HG02642 (cell line): ENCODE data around the gene PTPN1.

Experiments used
- ATAC-seq: cut with Tn5 transposase; IDR thresholded peaks from one replicate; pipeline ENCODE4 v1.9.1; 2021; ENCODE audit warnings: mild to moderate bottlenecking; ENCODE audit not compliant: unreplicated experiment, poor library complexity

The PTPN1 gene

DNA sequence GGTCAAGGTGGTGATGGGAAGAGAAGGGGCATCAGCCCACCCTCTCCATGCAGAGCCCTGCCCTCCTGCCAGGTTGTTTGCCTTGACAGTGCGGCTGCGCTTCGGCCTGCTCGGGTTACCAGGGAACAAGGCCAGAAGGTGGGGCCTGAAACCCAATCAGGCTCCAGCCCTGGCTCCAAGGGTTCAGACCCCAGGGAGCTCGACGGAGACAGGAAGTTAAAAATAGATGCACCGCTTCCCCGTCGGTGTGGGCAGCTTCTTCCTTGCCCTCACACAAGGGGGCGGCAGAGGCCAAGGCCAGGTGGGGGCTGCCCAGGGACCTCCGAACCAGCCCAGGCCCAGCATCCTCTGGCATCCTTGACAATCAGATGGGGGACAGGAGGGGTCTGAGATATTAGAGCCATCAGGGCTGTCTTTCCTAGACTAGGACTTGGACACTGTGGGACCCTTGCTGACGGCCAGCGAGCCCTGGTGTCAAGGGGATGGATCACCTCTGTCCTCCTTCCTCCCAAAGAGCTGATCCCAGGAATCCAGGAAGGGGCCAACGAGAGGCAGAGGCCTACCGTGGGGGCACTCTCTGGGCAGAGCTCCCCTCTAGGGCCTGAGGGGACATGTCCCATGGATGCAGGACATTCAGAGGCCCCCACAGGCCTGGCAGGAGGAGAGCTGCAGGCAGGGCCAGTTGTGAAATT lies 115.9 kb downstream of the PTPN1 start:
- no peak for ATAC-seq

DNA sequence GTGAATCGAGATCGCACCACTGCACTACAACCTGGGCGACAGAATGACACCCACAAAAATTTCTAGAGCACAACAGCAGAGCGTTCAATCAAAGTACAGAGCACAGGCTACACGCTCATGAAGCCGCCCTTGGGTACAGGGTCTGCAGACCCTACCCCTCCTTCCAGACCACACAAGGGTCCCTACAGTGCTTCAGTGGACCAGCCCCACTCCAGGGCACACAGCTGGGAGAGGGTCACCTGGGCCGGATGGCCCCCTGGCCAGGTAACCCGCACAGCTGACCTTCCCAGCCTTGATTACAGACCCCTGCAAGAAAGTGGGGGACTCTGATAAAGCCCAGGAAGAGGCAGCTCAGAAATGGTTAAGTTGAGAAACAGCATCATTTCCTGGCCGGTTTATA lies 117.6 kb downstream of the PTPN1 start:
- no peak for ATAC-seq

DNA sequence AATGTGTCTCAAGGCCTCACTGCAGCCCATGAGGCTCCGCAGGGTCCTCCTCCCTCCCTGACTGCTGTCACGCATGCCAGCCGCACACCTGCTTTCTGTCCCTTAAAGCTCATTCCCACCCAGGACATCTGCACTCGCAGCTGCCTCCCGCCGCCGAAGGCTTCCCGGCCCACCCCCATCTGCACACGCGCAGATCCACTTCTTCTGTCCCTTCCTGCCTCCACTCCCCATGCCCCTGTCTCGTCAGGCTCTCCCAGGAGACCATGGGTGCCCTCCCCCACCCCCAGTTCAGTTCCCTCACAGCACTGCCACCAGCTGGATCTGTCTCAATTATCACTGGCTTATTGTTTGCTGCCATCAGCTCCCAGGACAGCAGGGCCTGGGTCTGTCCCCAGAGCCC lies 118.1 kb downstream of the PTPN1 start:
- ATAC-seq, result no peak

DNA sequence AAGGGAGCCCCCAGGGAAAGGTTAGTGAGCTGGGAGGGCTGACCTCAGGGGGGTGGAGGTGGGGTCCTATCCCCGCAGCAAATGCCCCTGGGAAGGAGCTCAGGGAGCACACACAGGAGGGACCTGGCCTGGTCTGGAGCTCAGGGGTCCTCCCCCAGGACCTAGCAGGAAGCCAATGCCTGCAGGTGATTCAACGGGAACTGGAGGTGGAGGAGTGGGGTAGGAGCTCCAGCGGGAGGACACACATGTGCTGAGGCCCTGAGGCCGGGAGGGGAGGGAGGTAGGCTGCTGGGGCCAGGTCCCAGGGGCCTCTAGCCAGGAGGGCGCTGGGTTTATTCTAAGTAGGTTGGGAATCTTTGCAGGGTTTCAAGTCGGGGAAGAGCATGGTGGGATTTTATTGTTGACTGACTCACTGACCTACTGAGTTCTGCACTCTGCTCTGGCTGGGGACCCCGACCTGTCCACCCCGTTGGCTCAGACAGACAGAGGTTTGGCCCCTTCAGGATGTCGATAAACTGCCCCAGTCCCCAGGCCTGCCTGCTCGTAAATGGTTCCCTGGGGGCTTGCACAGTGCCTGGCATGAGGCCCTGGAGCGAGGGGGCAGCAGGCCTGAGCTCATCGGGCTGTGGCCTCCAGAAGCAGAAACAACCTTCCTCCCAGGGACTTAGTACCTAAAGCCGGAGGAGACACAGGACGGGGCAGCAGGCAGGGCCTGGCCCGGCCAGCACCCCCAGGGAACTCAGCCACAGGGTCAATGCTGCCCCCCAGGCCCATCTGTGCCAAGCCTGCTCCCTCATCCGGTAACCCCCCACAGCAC lies 118.9 kb downstream of the PTPN1 start:
- ATAC-seq, result no peak

DNA sequence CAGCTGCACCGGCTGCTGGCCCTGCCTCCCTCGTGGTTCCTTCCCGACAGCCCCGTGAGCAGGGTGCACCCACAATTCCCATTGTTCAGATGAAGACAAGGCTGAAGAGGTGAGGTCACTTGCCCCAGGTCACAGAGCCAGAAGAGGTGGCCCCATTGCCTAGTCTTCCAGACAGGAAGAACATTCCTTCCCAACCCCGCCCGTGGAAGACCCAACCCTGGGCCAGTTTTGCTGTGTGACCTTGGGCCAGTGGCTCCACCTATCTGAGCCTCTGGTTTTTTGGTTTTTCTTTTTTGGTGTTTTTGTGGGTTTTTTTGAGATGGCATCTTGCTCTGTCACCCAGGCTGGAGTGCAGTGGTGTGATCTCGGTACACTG lies 119.5 kb downstream of the PTPN1 start:
- no peak for ATAC-seq

DNA sequence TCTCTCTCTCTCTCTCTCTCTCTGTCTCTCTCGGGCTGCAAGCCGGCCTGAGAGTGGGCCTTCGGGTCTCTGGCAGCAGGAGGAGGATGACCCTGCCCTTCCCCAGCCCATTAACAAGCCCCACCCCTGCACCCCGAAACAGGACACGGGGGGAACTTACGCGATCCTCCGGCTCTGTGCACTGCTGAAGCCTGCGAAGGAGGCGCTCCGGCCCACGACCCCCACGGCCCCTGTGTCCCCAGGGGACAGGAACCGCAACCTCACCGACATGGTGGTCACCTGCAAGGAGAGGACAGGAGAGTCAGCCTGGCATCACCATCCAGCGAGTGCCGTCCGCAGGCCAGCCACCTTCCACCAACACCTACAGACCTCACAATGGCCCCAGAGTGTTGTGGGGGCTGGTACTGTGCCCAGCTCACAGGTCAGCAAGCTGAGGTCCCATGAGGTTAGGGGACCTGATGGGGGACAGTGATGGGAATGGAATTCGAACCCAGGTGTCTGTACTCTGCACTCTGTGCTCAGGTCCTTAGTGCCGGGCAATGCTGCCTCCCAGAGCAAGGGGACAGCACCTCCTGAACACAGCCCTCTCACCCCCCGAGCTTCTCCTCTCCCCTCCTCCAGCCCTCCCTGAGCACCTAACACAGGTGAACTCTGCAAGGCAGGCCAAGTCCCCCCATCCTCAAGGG lies 120.5 kb downstream of the PTPN1 start:
- no peak for ATAC-seq

DNA sequence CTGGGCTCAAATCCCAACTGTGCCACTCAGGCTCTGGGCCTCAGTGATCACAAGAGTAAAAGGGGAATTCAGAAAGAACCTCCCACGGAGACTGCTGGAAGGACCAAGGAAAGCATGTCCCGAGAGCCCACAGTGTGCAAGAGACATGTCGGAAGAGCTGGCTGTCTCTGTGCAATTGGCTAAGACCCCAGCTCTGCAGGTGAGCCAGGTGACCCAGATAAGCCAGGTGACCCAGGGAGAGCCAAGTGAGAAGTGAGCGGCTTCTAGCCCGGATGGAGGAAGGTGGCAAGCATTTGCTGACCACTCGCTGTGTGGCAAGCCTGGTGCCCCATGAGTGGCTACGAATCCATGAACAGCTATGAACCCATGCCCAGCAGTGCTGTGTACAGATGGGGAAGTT lies 122.1 kb downstream of the PTPN1 start:
- no peak for ATAC-seq

DNA sequence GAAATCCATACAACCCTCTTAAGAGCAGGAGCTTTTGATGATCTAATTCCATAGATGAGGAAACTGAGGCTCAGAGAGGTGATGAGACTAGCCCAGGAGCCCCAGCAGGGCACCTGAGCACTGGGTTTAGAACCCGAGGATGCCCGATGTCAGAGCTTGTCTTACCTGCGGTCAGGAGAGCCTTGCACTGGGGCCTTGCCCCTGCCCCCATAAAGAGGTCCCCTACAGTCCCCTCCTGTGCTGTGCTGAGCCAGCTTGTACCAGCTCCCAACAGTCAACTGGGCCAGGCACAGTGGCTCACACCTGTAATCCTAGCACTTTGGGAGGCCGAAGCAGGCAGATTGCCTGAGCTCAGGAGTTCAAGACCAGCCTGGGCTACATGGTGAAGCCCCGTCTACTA lies 122.5 kb downstream of the PTPN1 start:
- ATAC-seq, result no peak

DNA sequence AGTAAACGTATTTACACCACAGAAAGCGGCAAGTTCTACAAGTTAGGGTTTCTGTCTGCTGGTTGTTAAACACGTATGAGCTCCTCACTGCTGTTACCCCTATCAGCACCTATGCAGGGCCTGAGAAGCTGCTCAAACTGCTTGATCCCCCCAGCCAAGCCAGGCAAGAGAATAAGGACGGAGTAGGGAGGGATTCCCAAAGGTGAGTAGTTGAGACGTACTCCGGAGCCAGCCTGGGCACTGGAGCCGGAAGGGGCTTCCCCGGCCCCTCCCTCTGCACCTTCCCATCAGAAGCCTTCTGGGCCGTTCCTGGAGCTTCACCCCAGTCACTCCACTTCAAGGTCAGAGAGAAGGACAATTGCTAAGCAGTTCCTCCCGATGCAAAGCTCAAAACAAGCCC lies 123.2 kb downstream of the PTPN1 start:
- no peak for ATAC-seq

DNA sequence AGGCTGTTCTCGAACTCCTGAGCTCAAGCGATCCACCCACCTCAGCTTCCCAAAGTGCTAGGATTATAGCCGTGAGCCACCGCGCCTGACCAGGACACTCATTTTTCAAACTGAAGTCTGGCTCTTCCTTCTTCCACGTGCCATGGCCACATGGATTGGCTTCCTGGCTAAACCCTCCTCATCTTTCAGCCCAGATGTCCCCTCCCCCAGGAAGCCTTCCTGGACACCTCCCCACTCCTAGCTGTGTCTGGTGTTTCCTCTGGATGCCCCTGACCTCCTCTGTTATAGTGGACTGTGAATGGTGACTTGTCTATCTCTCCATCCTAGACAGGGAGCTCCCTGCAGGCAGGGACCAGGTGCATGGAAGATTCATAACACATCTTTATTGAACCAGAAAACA lies 124.0 kb downstream of the PTPN1 start:
- no peak for ATAC-seq
